GM12801 (cell line): ENCODE data around the gene ISM2.

Experiments
- CTCF ChIP-seq: IDR thresholded peaks from one replicate; pipeline ENCODE4 v1.5.1; 2011; ENCODE audit warnings: control low read depth; ENCODE audit not compliant: insufficient read length; ENCODE audit errors: extremely low read depth

Gene ISM2

DNA sequence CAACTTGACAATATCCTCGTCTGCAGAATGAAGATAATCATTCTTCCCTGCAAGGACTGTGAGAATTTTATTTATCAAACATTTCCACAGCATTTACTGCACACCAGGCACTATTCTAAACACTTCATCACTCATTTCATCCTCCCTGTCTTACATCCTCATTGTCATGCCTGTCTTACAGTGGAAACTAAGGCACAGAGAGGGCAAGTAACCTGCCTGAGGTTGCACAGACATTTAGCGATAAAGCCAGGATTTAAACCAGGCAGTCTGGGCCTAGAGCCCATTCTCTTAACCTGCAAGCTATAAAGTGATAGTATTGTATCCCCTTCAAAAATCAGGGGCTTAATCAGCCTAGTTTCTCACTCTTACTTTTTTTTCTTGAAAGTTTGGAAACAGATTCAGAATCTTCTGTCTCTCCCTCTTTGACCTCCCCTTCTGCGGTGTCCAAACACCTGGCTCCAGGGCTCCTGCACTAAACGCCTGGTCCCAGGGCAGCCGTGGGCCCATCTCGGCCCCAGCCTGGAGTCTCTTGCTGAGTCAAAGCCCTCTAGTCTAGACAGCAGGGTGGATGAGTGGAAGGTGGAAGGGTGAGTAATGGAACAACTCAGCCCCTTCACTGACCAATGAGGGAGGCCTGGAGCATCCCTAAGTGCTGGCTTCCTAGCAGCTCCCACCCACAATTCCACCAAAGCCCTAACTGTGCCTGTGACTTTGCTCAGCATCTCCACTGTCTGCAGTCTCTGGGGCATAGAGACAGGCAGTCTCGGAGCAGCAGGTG, 12.5 kb downstream of the ISM2 start:
- TF ChIP-seq CTCF = no peak

- no peak for TF ChIP-seq CTCF
These were observed 13.4 kb downstream of the ISM2 start for GRCh38 chr14:77485256-77485655.

- TF ChIP-seq CTCF = no peak
These were observed 16.2 kb downstream of the ISM2 start for GRCh38 chr14:77482422-77482821.

GRCh38 chr14:77478796-77479195, 19.8 kb downstream of the ISM2 start:
- TF ChIP-seq CTCF = no peak

- TF ChIP-seq CTCF = no peak
These were observed 20.6 kb downstream of the ISM2 start for GRCh38 chr14:77478029-77478428.

GRCh38 chr14:77475432-77476115, 23.0 kb downstream of the ISM2 start:
- TF ChIP-seq CTCF = no peak

- TF ChIP-seq CTCF = no peak
These were observed 24.0 kb downstream of the ISM2 start for GRCh38 chr14:77474479-77475177.
